Ishikawa (cell line): ENCODE data around the gene FOXP4.

Source experiments
- EP300 ChIP-seq: IDR thresholded peaks from 2 replicates; pipeline ENCODE4 v1.6.1; 2012; ENCODE audit warnings: borderline replicate concordance
- RAD21 ChIP-seq: IDR thresholded peaks from 2 replicates; pipeline ENCODE4 v1.6.1; 2012; ENCODE audit warnings: low read depth
- TAF1 ChIP-seq: IDR thresholded peaks from 2 replicates; pipeline ENCODE4 v1.6.1; 2012; ENCODE audit warnings: low read depth, mild to moderate bottlenecking
- TEAD4 ChIP-seq: IDR thresholded peaks from 2 replicates; pipeline ENCODE4 v1.6.1; 2012
- ZBTB7A ChIP-seq: IDR thresholded peaks from 2 replicates; pipeline ENCODE4 v1.6.1; 2012; ENCODE audit warnings: low read depth
- TF ChIP-seq, protein P1 (sequence below): IDR thresholded peaks from 2 replicates; pipeline ENCODE4 v1.6.1; 2012

DNA sequence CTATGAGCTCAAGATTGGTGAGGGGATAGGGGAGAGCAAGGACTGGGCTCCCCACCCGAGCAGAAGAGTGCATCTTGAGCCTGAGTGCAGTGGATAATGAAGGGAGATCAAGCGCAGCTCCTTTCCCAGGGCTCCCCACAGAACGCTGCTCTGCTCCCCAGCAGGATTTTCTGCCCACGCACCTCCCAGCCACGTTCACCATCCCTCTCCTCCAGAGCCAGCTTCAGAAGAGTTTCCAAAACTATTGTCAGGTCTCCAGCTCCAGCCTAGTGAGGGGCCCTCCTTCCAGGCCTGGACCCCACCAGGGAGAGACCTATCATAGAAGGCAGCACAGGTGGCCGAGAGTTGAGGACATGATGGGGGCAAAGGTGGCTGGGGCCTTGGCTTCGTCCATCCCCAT, 34.5 kb downstream of the FOXP4 start:
- no peak for TF ChIP-seq EP300
- TF ChIP-seq TAF1 = no peak
- no peak for TF ChIP-seq ZBTB7A
- TF ChIP-seq RAD21 = no peak
- TF ChIP-seq, protein P1, sequence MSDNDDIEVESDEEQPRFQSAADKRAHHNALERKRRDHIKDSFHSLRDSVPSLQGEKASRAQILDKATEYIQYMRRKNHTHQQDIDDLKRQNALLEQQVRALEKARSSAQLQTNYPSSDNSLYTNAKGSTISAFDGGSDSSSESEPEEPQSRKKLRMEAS = no peak
- TF ChIP-seq TEAD4 = no peak
